Keratinocyte (primary cell): ENCODE results near the gene LRRC75B. TPM values are rescaled to one million over a fixed set of nuclear protein-coding genes. Genes with fewer than 3 reads are reported as not detected.

ENCODE experiments used
- DNase-seq: peaks from one replicate; pipeline ENCODE4 v3.0.0-alpha.2; 2011; ENCODE audit warnings: low read depth, missing footprints, low spot score
- FAIRE-seq: peaks from 2 replicates; lab custom pipeline; 2011; peaks lifted over from hg19 to GRCh38; lab: Jason Lieb, UNC
- H2AFZ ChIP-seq: 2 replicates; pipeline ENCODE4 v1.6.0; 2012; ENCODE audit warnings: low read length, control low read depth, inconsistent platforms; ENCODE audit not compliant: control insufficient read depth
- H3K27ac ChIP-seq: 2 replicates; pipeline ENCODE4 v1.5.1; 2011; ENCODE audit warnings: low read length; ENCODE audit not compliant: control insufficient read depth, insufficient read depth
- H3K27me3 ChIP-seq: 3 replicates; pipeline ENCODE4 v1.6.0; 2011; ENCODE audit warnings: low read length; ENCODE audit not compliant: control insufficient read depth, insufficient read depth; ENCODE audit errors: extremely low read depth
- H3K36me3 ChIP-seq, 2 experiments: 2 replicates in 1 of 2; 3 replicates in 1 of 2; pipeline ENCODE4 v1.5.1; 2011; ENCODE audit warnings: low read length in 2 of 2, mild to moderate bottlenecking in 1 of 2; ENCODE audit not compliant: control insufficient read depth in 2 of 2, insufficient read depth in 2 of 2; ENCODE audit errors: extremely low read depth in 1 of 2
- H3K4me1 ChIP-seq: 3 replicates; pipeline ENCODE4 v1.5.1; 2011; ENCODE audit warnings: low read length; ENCODE audit not compliant: control insufficient read depth, insufficient read depth; ENCODE audit errors: extremely low read depth
- H3K4me2 ChIP-seq: 3 replicates; pipeline ENCODE4 v1.6.0; 2011; ENCODE audit warnings: low read depth, low read length; ENCODE audit not compliant: control insufficient read depth, insufficient read depth; ENCODE audit errors: extremely low read depth
- H3K4me3 ChIP-seq, 3 experiments: fragments of 200-600 bp in 1 of 3; sonication (generic) in 1 of 3; 2 replicates in 2 of 3; 3 replicates in 1 of 3; pipeline ENCODE4 v1.5.1; 2011 to 2016; ENCODE audit warnings: low read length in 3 of 3, mild to moderate bottlenecking in 3 of 3, control low read depth in 2 of 3, inconsistent platforms in 1 of 3, low read depth in 1 of 3, mixed read lengths in 1 of 3, mixed run types in 1 of 3, moderate library complexity in 1 of 3; ENCODE audit not compliant: control insufficient read depth in 2 of 3, insufficient read depth in 2 of 3; ENCODE audit errors: extremely low read depth in 1 of 3
- H3K79me2 ChIP-seq: 2 replicates; pipeline ENCODE4 v1.6.0; 2012; ENCODE audit warnings: low read length; ENCODE audit not compliant: control insufficient read depth, insufficient read depth
- H3K9ac ChIP-seq: 3 replicates; pipeline ENCODE4 v1.6.0; 2011; ENCODE audit warnings: low read length; ENCODE audit not compliant: control insufficient read depth, insufficient read depth; ENCODE audit errors: extremely low read depth
- H3K9me1 ChIP-seq: 3 replicates; pipeline ENCODE4 v1.6.0; 2011; ENCODE audit warnings: low read length; ENCODE audit not compliant: control insufficient read depth, insufficient read depth; ENCODE audit errors: extremely low read depth
- H3K9me3 ChIP-seq: 2 replicates; pipeline ENCODE4 v1.5.1; 2012; ENCODE audit warnings: low read depth, low read length; ENCODE audit not compliant: control insufficient read depth
- H4K20me1 ChIP-seq: 3 replicates; pipeline ENCODE4 v1.6.0; 2011; ENCODE audit warnings: low read length; ENCODE audit not compliant: control insufficient read depth, insufficient read depth; ENCODE audit errors: extremely low read depth
- EZH2 ChIP-seq: IDR thresholded peaks from one replicate; pipeline ENCODE4 v1.6.1; 2012; ENCODE audit warnings: inconsistent platforms, mild to moderate bottlenecking, low read length, moderate library complexity
- dilution Hi-C: fragments of 300-500 bp; cut with MboI; formaldehyde crosslinking; loops from one replicate; pipeline ENCODE4 v1.7.0; 2020; ENCODE audit warnings: low sequenced_read_pairs; ENCODE audit not compliant: extremely low pct_ligation_motif_present
- polyA plus RNA-seq, 5 experiments: library from polyadenylated mRNA; depleted of rRNA in 3 of 5; stranded (reverse) in 3 of 5; stranded (forward) in 1 of 5; unstranded in 1 of 5; fragments of >200 nt; gene quantifications; 1 replicate in 1 of 5; 2 replicates in 3 of 5; 3 replicates in 1 of 5; pipeline versions ENCODE4 v1.2.1 to v1.2.3, GENCODE V29; 2011 to 2012; ENCODE audit warnings: missing spikeins in 2 of 5, low read depth in 1 of 5, low replicate concordance in 1 of 5
- TF ChIP-seq, protein P1 (sequence below), 3 experiments: IDR thresholded peaks in 1 of 3; conservative IDR thresholded peaks in 1 of 3; optimal IDR thresholded peaks in 1 of 3; 2 replicates in 2 of 3; 3 replicates in 1 of 3; pipeline versions ENCODE3 to v1.5.1; 2011; ENCODE audit warnings: low read length in 3 of 3, mild to moderate bottlenecking in 3 of 3, moderate library complexity in 2 of 3, control low read depth in 1 of 3, inconsistent platforms in 1 of 3; ENCODE audit not compliant: insufficient read depth in 2 of 3; ENCODE audit errors: extremely low read depth in 1 of 3

LRRC75B gene
- polyA plus RNA-seq, 1 donor (not counting 4 experiments of a cell fraction or from before 2014, with no cell fraction given), result 4.3 TPM

DNA sequence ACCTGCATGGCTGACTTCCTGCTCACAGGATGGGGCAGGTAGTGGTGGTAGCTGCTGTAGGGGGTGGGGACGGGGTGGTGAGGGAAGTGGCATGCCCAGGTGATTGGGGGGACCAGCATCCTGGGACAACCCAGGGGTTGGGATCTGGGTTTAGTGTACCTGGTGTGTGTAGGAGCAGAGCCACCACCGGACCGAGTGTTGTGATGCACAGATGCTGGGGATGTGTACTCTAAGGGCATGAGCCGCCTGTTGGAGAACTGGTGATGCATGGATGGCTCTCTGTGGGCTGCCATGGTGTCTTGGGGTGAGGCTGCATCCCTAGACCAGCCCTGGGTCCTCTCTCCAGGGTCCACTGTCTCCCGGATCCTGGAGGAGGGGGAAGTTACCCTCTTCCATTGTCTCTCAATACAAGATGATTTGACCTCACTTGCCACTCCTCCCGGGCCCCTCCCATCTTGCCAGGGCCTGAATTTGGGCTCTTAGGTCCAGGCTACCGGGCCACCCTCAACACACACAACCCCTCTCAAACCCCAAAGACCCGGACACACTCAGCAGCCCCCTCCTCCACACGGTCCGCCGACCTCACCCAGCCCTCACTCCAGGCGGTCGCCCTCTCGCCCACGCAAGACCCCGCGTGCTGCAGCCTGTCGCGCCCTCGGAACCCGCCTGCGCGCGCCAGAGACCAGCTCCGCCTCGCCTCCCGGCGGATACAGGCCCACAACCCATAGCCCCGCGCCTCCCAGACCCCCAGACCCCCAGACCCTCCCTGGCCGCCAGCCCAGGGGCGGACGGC, 619 bp downstream of the LRRC75B start:
- H3K4me2 ChIP-seq, result peak overlapping the region; percentile 91
- peak overlapping the region; percentile 58 for H3K27ac ChIP-seq
- dilution Hi-C loops, result no loop called here

DNA sequence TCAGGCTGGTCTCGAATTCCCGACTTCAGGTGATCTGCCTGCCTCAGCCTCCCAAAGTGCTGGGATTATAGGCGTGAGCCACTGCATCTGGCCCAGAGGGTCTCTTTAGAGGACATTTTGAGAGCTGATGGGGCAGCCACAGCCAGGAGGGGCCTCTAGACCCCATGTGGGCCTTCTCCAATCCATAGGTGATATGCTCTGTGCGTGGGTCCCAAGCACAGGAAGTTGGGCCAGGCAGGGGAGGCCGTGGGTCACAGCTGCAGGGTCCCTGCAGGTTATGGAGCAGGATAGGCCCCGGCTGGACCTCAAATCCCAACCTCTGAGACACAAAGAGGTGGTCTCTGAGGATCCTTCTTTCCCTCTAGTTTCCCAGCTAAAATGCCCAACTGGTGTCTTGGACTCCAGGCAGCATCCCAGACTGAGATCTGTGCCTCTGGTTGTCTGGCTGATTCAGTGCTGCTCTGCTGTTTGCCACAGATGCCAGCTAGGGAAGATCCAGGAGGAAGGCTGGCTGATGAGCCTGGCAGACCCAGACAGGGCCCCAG, 1.5 kb downstream of the LRRC75B start:
- dilution Hi-C loops, result no loop called here
- Histone ChIP-seq H3K9me1 (no peaks in the 10 kb centered on the region), H3K27me3 (no peaks in the 10 kb centered on the region), H4K20me1 (no peaks in the 10 kb centered on the region), H3K9me3 (no peaks in the 10 kb centered on the region), H3K4me3 (no peak overlapping the region), H3K4me1 (peaks cover 10% of the 10 kb centered on the region), H3K4me2 (no peak overlapping the region), H3K9ac (no peak overlapping the region), H3K36me3 (peaks cover 0 to 1% of the 10 kb centered on the region in 2 experiments), H2AFZ (no peak overlapping the region), H3K79me2 (no peaks in the 10 kb centered on the region), H3K27ac (no peak overlapping the region)
- TF ChIP-seq EZH2, result no peak
- TF ChIP-seq, protein P1, sequence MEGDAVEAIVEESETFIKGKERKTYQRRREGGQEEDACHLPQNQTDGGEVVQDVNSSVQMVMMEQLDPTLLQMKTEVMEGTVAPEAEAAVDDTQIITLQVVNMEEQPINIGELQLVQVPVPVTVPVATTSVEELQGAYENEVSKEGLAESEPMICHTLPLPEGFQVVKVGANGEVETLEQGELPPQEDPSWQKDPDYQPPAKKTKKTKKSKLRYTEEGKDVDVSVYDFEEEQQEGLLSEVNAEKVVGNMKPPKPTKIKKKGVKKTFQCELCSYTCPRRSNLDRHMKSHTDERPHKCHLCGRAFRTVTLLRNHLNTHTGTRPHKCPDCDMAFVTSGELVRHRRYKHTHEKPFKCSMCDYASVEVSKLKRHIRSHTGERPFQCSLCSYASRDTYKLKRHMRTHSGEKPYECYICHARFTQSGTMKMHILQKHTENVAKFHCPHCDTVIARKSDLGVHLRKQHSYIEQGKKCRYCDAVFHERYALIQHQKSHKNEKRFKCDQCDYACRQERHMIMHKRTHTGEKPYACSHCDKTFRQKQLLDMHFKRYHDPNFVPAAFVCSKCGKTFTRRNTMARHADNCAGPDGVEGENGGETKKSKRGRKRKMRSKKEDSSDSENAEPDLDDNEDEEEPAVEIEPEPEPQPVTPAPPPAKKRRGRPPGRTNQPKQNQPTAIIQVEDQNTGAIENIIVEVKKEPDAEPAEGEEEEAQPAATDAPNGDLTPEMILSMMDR (optimal IDR thresholded peaks at IDR 0.05 in 1 of 3, IDR thresholded peaks at IDR 0.05 in 1 of 3, conservative IDR thresholded peaks at IDR 0.05 in 1 of 3; ENCODE audit: extremely low read depth in 1 of 3, insufficient read depth in 2 of 3, low read length in 3 of 3), result no peak
- FAIRE-seq (peak; percentile 56), DNase-seq (no peak)

More for the DNA sequence above, 619 bp downstream of the LRRC75B start:
- no peaks in the 10 kb centered on the region for H4K20me1 ChIP-seq
- H3K4me1 ChIP-seq, result peaks cover 10% of the 10 kb centered on the region
- H3K27me3 ChIP-seq, result no peaks in the 10 kb centered on the region
- H2AFZ ChIP-seq, result peak overlapping the region; percentile 81
- no peak for DNase-seq
- no peaks in the 10 kb centered on the region for H3K79me2 ChIP-seq
- no peaks in the 10 kb centered on the region for H3K9me3 ChIP-seq
- peak overlapping the region; percentile 75 for H3K9ac ChIP-seq
- peaks cover 0 to 1% of the 10 kb centered on the region in 2 experiments for H3K36me3 ChIP-seq
- H3K4me3 ChIP-seq, result peak overlapping the region; percentile 63 to 78 (median 70)
- TF ChIP-seq, protein P1 (optimal IDR thresholded peaks at IDR 0.05 in 1 of 3, IDR thresholded peaks at IDR 0.05 in 1 of 3, conservative IDR thresholded peaks at IDR 0.05 in 1 of 3; ENCODE audit: extremely low read depth in 1 of 3, insufficient read depth in 2 of 3, low read length in 3 of 3), result no peak
- no peak for TF ChIP-seq EZH2
- H3K9me1 ChIP-seq, result no peaks in the 10 kb centered on the region
- peak; percentile 20 for FAIRE-seq
